ENCODE results near the gene PPTC7.
"Not testable (repeated sequence)": the region's sequence is repeated elsewhere in the genome, so short reads cannot be mapped to it uniquely, and the experiment has no call there.

The PPTC7 gene

GRCh38 chr12:110560048-110560447 is 23.1 kb downstream of the PPTC7 start:
- no peak for DNase-seq

GRCh38 chr12:110558945-110559344 is 24.2 kb downstream of the PPTC7 start:
- DNase-seq, result not testable (repeated sequence)

- DNase-seq, result no peak
Measured at GRCh38 chr12:110557300-110557699, 25.8 kb downstream of the PPTC7 start.

- no peak for DNase-seq
Measured at GRCh38 chr12:110556705-110557104, 26.4 kb downstream of the PPTC7 start.

GRCh38 chr12:110555577-110556406 is 27.3 kb downstream of the PPTC7 start:
- no peak for DNase-seq

- no peak for DNase-seq
Measured at GRCh38 chr12:110554184-110554583, 28.9 kb downstream of the PPTC7 start.

- no peak for DNase-seq
Measured at GRCh38 chr12:110550981-110551380, 32.1 kb downstream of the PPTC7 start.

- no peak for DNase-seq
Measured at GRCh38 chr12:110549716-110550115, 33.4 kb downstream of the PPTC7 start.

- DNase-seq, result no peak
Measured at GRCh38 chr12:110548678-110549077, 34.4 kb downstream of the PPTC7 start.

- no peak for DNase-seq
Measured at GRCh38 chr12:110547090-110547489, 36.0 kb downstream of the PPTC7 start.

GRCh38 chr12:110546339-110546738 is 36.8 kb downstream of the PPTC7 start:
- DNase-seq, result no peak

GRCh38 chr12:110545812-110546211 is 37.3 kb downstream of the PPTC7 start:
- DNase-seq, result no peak

- DNase-seq, result not testable (repeated sequence)
Measured at GRCh38 chr12:110545259-110545658, 37.9 kb downstream of the PPTC7 start.

GRCh38 chr12:110543965-110544364 is 39.2 kb downstream of the PPTC7 start:
- no peak for DNase-seq

- DNase-seq, result no peak
Measured at GRCh38 chr12:110543252-110543959, 39.7 kb downstream of the PPTC7 start.

GRCh38 chr12:110540048-110540447 is 43.1 kb downstream of the PPTC7 start:
- no peak for DNase-seq

- DNase-seq, result no peak
Measured at GRCh38 chr12:110538869-110539622, 44.1 kb downstream of the PPTC7 start.

GRCh38 chr12:110537605-110538409 is 45.3 kb downstream of the PPTC7 start:
- DNase-seq, result no peak

- no peak for DNase-seq
Measured at GRCh38 chr12:110536834-110537604, 46.1 kb downstream of the PPTC7 start.

GRCh38 chr12:110534811-110535210 is 48.3 kb downstream of the PPTC7 start:
- no peak for DNase-seq

- DNase-seq, result no peak
Measured at GRCh38 chr12:110533607-110534006, 49.5 kb downstream of the PPTC7 start.

GRCh38 chr12:110532644-110533043 is 50.5 kb downstream of the PPTC7 start:
- no peak for DNase-seq
